ENCODE results near the gene OBI1. TPM values are rescaled to one million over a fixed set of nuclear protein-coding genes. Genes with fewer than 3 reads are reported as not detected.

The OBI1 gene
- total and polyA plus RNA-seq, 3 experiments from 2014 or later: 12.6 to 20.9 (median 20.6) TPM

DNA sequence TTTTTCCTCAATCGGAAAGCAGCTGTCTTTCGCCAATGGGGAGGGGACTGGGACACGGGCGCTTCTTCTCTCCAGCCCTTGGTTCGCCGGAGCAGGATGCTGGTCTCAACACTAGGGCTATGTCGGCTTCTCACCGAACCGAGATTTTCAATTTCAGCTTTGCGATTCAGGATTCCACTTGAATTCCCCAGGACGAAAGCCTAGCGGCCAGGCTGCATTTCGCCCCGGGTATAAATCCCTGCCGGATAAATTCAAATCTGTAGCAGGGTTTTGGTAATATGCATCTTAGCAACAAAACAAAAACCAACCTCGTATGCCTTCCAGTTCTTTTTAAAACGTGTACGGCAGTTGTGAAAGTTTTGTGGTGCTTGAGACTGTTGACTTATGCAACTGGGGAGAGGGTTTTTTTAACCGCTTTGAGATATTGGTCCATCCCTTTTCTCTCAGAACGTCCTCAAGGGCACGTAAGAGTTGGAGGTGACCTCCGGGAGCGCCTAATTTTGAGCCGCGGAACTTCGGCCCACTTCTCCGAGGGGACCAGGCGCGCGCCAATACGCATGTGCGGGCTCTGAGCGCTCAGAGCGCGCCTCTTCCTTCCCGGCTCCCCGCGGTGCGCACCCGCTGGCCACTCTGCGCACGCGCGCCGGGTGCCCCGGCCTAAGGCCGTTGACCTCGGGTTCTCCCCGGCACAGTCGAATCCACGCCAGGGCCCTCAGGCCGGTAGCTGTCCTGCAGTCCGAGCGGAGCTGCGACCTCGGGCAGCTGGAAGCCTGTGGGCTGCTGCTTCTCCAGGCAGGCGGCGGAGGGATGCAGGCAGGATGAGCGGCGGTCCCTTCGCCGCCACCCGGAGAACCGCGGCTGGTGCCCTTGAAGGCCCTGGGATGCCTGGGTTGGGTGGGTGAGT is 63.2 kb downstream of the OBI1 start:
- no peak for DNase-seq
- Histone ChIP-seq H3K9me3 (ENCODE audit: low read length) (no peaks in the 10 kb centered on the region), H3K27ac (ENCODE audit: low read depth, low read length) (no peak overlapping the region), H3K36me3 (ENCODE audit: insufficient read depth, low read length) (no peaks in the 10 kb centered on the region), H3K4me1 (ENCODE audit: insufficient read depth, low read length) (no peaks in the 10 kb centered on the region), H3K4me3 (ENCODE audit: low read length) (no peak overlapping the region), H3K27me3 (ENCODE audit: insufficient read depth, low read length, poor library complexity, severe bottlenecking) (peaks cover 85% of the 10 kb centered on the region)
- Mint-ChIP-seq H3K9me3 (peaks cover 33 to 61% (median 42%) of the 10 kb centered on the region in 5 donors), H3K4me3 (peak overlapping the region in 4 of 7 donors; percentile 29 to 54 (median 49)), H3K4me1 (peaks cover 4 to 15% (median 14%) of the 10 kb centered on the region in 3 donors), H3K27ac (peak overlapping the region in 2 of 8 donors; percentile 39 to 90), H3K27me3 (peaks cover 87 to 91% of the 10 kb centered on the region in 2 donors), H3K36me3 (no peaks in the 10 kb centered on the region)
- ChIA-PET CTCF (interaction anchor here (1.1 to 1.4 kb wide), 2 partner anchors 8 to 11 kb away, joined by 3 to 4 read pairs; no protein-coding TSS in a partner anchor), POLR2A (no interaction called here)

DNA sequence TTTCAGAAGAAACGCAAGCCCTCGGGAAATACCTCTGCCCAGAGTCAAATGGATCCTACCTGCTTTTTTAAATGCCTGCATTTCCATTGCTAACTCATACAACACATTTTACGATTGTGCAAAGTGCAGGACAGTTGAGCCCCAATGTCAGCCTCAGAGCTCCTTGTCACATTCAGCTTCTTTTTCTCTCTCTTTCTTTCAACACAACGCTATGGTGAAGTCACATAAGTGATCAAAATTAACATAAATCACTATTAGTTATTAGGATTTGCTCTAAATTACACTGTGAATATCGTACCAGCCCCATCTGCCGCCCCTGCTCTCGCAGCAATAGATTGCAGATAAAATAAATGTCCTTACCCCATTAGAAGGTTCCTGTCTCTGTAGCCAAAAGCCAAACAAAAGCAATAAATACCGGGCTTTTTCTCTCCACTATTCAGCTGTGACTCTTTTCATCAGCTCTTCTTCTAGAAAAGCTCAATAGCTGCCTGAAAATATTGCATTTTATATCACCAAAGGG is 64.4 kb downstream of the OBI1 start:
- ChIA-PET CTCF (no interaction called here), POLR2A (no interaction called here)
- no peak for DNase-seq
- Histone ChIP-seq H3K4me3 (ENCODE audit: low read length) (no peak overlapping the region), H3K27ac (ENCODE audit: low read depth, low read length) (no peak overlapping the region), H3K27me3 (ENCODE audit: insufficient read depth, low read length, poor library complexity, severe bottlenecking) (peaks cover 77% of the 10 kb centered on the region), H3K4me1 (ENCODE audit: insufficient read depth, low read length) (no peaks in the 10 kb centered on the region), H3K36me3 (ENCODE audit: insufficient read depth, low read length) (no peaks in the 10 kb centered on the region), H3K9me3 (ENCODE audit: low read length) (no peaks in the 10 kb centered on the region)
- Mint-ChIP-seq H3K9me3 (peaks cover 31 to 60% (median 40%) of the 10 kb centered on the region in 5 donors), H3K36me3 (no peaks in the 10 kb centered on the region), H3K27ac (peak overlapping the region in 3 of 8 donors; percentile 48 to 90 (median 71)), H3K4me3 (peak overlapping the region in 3 of 7 donors; percentile 34 to 69 (median 61)), H3K4me1 (peaks cover 2 to 6% (median 6%) of the 10 kb centered on the region in 3 donors), H3K27me3 (peaks cover 85 to 89% of the 10 kb centered on the region in 2 donors)

DNA sequence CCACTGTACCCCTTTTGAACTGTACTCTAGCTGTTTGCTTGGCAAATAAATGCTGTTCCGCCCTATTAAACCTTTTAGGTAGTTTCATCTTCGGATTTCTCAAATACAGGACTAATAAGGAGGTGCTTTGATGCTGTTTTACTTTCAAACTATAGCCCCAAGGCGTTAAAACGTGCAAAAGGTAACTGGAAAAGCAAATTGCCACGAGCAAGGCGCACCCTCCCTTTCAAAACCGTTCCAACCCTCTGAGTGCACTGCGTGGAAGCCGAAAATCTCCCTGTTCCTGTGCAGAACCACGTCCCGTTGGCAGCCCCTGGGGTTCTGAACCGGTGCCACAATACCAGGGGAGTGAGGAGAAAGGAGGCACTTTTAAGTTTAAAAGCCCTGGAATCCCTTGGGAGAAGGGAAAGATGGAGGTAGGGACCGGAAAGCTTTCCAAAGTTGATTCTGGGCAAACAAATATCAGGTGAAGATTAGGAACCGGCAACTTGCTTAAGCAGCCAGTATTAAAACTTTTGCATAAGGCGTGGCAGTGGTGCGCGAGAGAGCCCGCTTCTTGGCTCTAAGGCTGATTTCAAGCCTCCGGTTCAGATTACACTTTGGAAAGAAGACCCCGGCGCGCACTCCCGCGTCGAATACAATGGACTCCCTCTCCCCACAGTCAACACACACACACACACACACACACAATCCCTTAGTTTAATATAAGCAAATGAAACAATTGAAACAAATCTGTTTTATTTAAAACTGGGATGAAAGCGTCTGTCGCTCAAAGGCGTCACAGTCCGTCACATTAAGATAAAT is 65.1 kb downstream of the OBI1 start:
- Mint-ChIP-seq H3K27ac (peak overlapping the region in 3 of 8 donors; percentile 48 to 90 (median 71)), H3K36me3 (no peaks in the 10 kb centered on the region), H3K27me3 (peaks cover 85 to 90% of the 10 kb centered on the region in 2 donors), H3K9me3 (peaks cover 33 to 60% (median 36%) of the 10 kb centered on the region in 5 donors), H3K4me3 (peak overlapping the region in 4 of 7 donors; percentile 1 to 69 (median 58)), H3K4me1 (peaks cover 2 to 6% (median 6%) of the 10 kb centered on the region in 3 donors)
- Histone ChIP-seq H3K4me3 (ENCODE audit: low read length) (no peak overlapping the region), H3K27me3 (ENCODE audit: insufficient read depth, low read length, poor library complexity, severe bottlenecking) (peaks cover 76% of the 10 kb centered on the region), H3K27ac (ENCODE audit: low read depth, low read length) (no peak overlapping the region), H3K4me1 (ENCODE audit: insufficient read depth, low read length) (no peaks in the 10 kb centered on the region), H3K9me3 (ENCODE audit: low read length) (no peaks in the 10 kb centered on the region), H3K36me3 (ENCODE audit: insufficient read depth, low read length) (no peaks in the 10 kb centered on the region)
- DNase-seq: no peak
- POLR2A ChIA-PET: no interaction called here
- CTCF ChIA-PET: no interaction called here

DNA sequence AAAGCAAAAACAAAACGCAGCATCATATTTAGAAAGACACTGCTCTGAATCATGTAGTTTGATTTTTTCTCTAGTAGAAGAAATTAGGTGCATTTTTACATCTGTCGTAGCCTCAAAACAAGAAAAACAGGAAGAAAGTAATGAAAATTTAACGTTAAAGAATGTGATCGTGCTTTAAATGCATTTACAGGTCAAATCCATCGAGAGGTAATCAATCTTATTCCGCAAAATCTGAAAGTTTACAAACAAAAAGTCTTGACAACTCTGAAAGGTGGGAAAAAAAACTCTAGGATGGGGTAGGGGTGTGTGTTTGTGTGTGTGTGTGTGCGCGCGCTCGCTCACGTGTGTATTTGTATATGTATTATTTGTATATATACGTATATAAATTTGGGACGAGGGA is 65.8 kb downstream of the OBI1 start:
- ChIA-PET POLR2A (no interaction called here), CTCF (no interaction called here)
- H3K27me3 ChIP-seq (ENCODE audit: insufficient read depth, low read length, poor library complexity, severe bottlenecking): peaks cover 69% of the 10 kb centered on the region
- no peak overlapping the region for H3K4me3 ChIP-seq (ENCODE audit: low read length)
- H3K36me3 ChIP-seq (ENCODE audit: insufficient read depth, low read length): no peaks in the 10 kb centered on the region
- H3K9me3 Mint-ChIP-seq: peaks cover 33 to 59% (median 37%) of the 10 kb centered on the region in 5 donors
- H3K27ac Mint-ChIP-seq: peak overlapping the region in 1 of 8 donors; percentile 78
- H3K4me1 Mint-ChIP-seq: peaks cover 2 to 6% (median 6%) of the 10 kb centered on the region in 3 donors
- H3K36me3 Mint-ChIP-seq: no peaks in the 10 kb centered on the region
- no peak for DNase-seq
- no peaks in the 10 kb centered on the region for H3K9me3 ChIP-seq (ENCODE audit: low read length)
- H3K27me3 Mint-ChIP-seq: peaks cover 85 to 88% of the 10 kb centered on the region in 2 donors
- H3K27ac ChIP-seq (ENCODE audit: low read depth, low read length): no peak overlapping the region
- H3K4me1 ChIP-seq (ENCODE audit: insufficient read depth, low read length): no peaks in the 10 kb centered on the region
- H3K4me3 Mint-ChIP-seq: peak overlapping the region in 1 of 7 donors; percentile 34

DNA sequence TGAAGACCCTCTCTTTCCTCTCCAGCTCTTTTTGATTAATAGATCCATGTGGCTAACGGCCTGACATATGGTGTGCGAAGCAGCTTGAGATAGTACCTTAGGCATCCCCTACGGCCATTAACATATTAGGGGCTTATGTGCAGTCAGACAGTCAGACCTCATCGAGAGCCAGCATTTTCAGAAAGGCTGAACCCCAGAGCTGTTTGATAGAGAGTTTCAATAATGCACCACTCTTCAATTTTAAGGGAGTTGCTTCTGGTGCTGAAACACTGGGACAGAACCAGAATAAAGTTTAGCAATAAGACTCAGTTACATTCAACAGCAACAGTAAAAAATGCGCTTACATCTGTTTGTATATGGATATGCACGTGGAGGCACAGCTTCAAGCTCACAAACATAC is 66.4 kb downstream of the OBI1 start:
- Histone ChIP-seq H3K36me3 (ENCODE audit: insufficient read depth, low read length) (no peaks in the 10 kb centered on the region), H3K4me1 (ENCODE audit: insufficient read depth, low read length) (no peaks in the 10 kb centered on the region), H3K4me3 (ENCODE audit: low read length) (no peak overlapping the region), H3K9me3 (ENCODE audit: low read length) (no peaks in the 10 kb centered on the region), H3K27ac (ENCODE audit: low read depth, low read length) (no peak overlapping the region), H3K27me3 (ENCODE audit: insufficient read depth, low read length, poor library complexity, severe bottlenecking) (peaks cover 67% of the 10 kb centered on the region)
- CTCF ChIA-PET: no interaction called here
- Mint-ChIP-seq H3K27ac (no peak overlapping the region), H3K9me3 (peaks cover 31 to 58% (median 37%) of the 10 kb centered on the region in 5 donors), H3K4me3 (peak overlapping the region in 1 of 7 donors; percentile 34), H3K27me3 (peaks cover 87 to 88% of the 10 kb centered on the region in 2 donors), H3K4me1 (peaks cover 2 to 7% (median 6%) of the 10 kb centered on the region in 3 donors), H3K36me3 (no peaks in the 10 kb centered on the region)
- POLR2A ChIA-PET: no interaction called here
- DNase-seq: no peak

DNA sequence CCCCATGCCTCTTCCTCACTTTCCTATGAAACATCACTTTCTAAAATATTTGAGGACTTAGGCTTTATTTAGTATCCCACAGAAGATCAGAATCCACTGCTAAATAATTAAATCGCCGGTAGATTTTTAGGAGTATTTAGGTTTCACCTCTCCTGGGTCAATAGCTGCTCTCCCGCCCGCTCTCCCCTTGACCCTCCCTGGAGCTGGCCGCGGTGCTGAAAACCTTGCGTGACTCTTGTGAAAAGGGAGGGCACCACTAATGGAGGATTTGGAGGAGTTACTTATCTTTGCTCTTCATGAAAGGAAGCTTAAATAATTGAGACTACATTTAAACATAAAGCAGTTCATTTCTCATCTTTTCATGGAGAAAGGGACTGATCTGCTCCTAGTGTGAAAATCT is 69.7 kb downstream of the OBI1 start:
- peaks cover 80 to 92% of the 10 kb centered on the region in 2 donors for H3K27me3 Mint-ChIP-seq
- H3K27ac Mint-ChIP-seq: no peak overlapping the region
- Histone ChIP-seq H3K4me3 (ENCODE audit: low read length) (no peak overlapping the region), H3K4me1 (ENCODE audit: insufficient read depth, low read length) (no peaks in the 10 kb centered on the region), H3K27ac (ENCODE audit: low read depth, low read length) (no peak overlapping the region), H3K36me3 (ENCODE audit: insufficient read depth, low read length) (no peaks in the 10 kb centered on the region), H3K27me3 (ENCODE audit: insufficient read depth, low read length, poor library complexity, severe bottlenecking) (peaks cover 48% of the 10 kb centered on the region), H3K9me3 (ENCODE audit: low read length) (no peaks in the 10 kb centered on the region)
- peaks cover 17 to 47% (median 20%) of the 10 kb centered on the region in 5 donors for H3K9me3 Mint-ChIP-seq
- H3K4me1 Mint-ChIP-seq: peaks cover 4 to 9% (median 5%) of the 10 kb centered on the region in 3 donors
- ChIA-PET POLR2A (no interaction called here), CTCF (no interaction called here)
- DNase-seq: no peak
- peak overlapping the region in 1 of 7 donors; percentile 81 for H3K4me3 Mint-ChIP-seq
- no peaks in the 10 kb centered on the region for H3K36me3 Mint-ChIP-seq

DNA sequence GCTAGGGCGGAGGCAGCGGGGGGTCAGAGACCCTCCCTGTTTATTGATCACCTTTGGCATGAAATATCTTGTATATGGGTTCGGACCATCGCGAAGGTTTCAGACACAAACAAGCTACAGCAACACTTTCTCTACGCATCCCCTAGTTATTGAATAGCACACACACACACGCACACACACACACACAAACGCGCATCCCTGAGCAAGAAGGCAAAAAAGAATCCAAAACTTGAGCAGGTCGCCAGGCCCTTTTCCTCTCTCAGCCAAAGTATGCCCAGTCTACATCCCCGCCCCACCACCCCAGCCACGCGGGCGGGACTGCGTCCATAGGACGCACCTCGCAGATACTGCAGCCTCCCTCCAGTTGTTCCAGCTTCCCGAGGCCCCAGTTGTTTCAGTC is 71.6 kb downstream of the OBI1 start:
- ChIA-PET POLR2A (no interaction called here), CTCF (no interaction called here)
- Mint-ChIP-seq H3K4me3 (no peak overlapping the region), H3K9me3 (peaks cover 6 to 32% (median 10%) of the 10 kb centered on the region in 5 donors), H3K4me1 (peaks cover 4 to 9% (median 5%) of the 10 kb centered on the region in 3 donors), H3K27ac (peak overlapping the region in 1 of 8 donors; percentile 32), H3K27me3 (peaks cover 62 to 85% of the 10 kb centered on the region in 2 donors), H3K36me3 (no peaks in the 10 kb centered on the region)
- H3K27me3 ChIP-seq (ENCODE audit: insufficient read depth, low read length, poor library complexity, severe bottlenecking): peaks cover 30% of the 10 kb centered on the region
- H3K4me1 ChIP-seq (ENCODE audit: insufficient read depth, low read length): no peaks in the 10 kb centered on the region
- no peaks in the 10 kb centered on the region for H3K36me3 ChIP-seq (ENCODE audit: insufficient read depth, low read length)
- no peak overlapping the region for H3K4me3 ChIP-seq (ENCODE audit: low read length)
- H3K9me3 ChIP-seq (ENCODE audit: low read length): no peaks in the 10 kb centered on the region
- DNase-seq: no peak
- no peak overlapping the region for H3K27ac ChIP-seq (ENCODE audit: low read depth, low read length)
